Neural cell (in vitro differentiated cells): ENCODE data around the gene GSN. TPM values are rescaled to one million over a fixed set of nuclear protein-coding genes. Genes with fewer than 3 reads are reported as not detected.

Experiments
- H2AFZ ChIP-seq: fragments of 200-600, 300-800 bp; sonication (generic), shearing (Covaris generic); 2 replicates; pipeline ENCODE4 v1.6.0; 2014; ENCODE audit warnings: low read depth, mild to moderate bottlenecking, antibody characterized with exemption, low read length, moderate library complexity
- H3F3A ChIP-seq: fragments of 200-600 bp; shearing (Covaris generic); 2 replicates; pipeline ENCODE4 v1.6.1; 2016; ENCODE audit warnings: mild to moderate bottlenecking, moderate library complexity, mixed read lengths, antibody characterized with exemption, low read length; ENCODE audit not compliant: insufficient read depth, poor library complexity, severe bottlenecking
- H3K27ac ChIP-seq: fragments of 200-600, 300-800 bp; sonication (generic), shearing (Covaris generic); 2 replicates; pipeline ENCODE4 v1.5.1; 2014; ENCODE audit warnings: mild to moderate bottlenecking, low read length, moderate library complexity
- H3K27me3 ChIP-seq: fragments of 300-800, 200-600 bp; sonication (generic), shearing (Covaris generic); 2 replicates; pipeline ENCODE4 v1.6.0; 2014; ENCODE audit warnings: mild to moderate bottlenecking, low read depth, low read length, moderate library complexity; ENCODE audit not compliant: insufficient read depth
- H3K36me3 ChIP-seq: fragments of 300-800, 200-600 bp; sonication (generic), shearing (Covaris generic); 2 replicates; pipeline ENCODE4 v1.5.1; 2014; ENCODE audit warnings: mild to moderate bottlenecking, antibody characterized with exemption, low read length, moderate library complexity; ENCODE audit not compliant: insufficient read depth
- H3K4me2 ChIP-seq: fragments of 300-800, 200-600 bp; sonication (generic), shearing (Covaris generic); 2 replicates; pipeline ENCODE4 v1.6.0; 2014; ENCODE audit warnings: mild to moderate bottlenecking, low read length
- H3K4me3 ChIP-seq: fragments of 300-800, 200-600 bp; sonication (generic), shearing (Covaris generic); 2 replicates; pipeline ENCODE4 v1.5.1; 2014; ENCODE audit warnings: mild to moderate bottlenecking, low read length, moderate library complexity
- H3K79me2 ChIP-seq: fragments of 200-600 bp; shearing (Covaris generic); replicated peaks from 2 replicates; pipeline ENCODE4 v1.6.0; 2014; ENCODE audit warnings: mild to moderate bottlenecking, low read length, moderate library complexity; ENCODE audit not compliant: insufficient read depth
- H3K9ac ChIP-seq: fragments of 300-800, 200-600 bp; sonication (generic), shearing (Covaris generic); 2 replicates; pipeline ENCODE4 v1.6.1; 2016; ENCODE audit warnings: mild to moderate bottlenecking, low read length, mixed read lengths
- H3K9me2 ChIP-seq: fragments of 200-600 bp; shearing (Covaris generic); 2 replicates; pipeline ENCODE4 v1.6.1; 2016; ENCODE audit warnings: mild to moderate bottlenecking, low read length, mixed read lengths; ENCODE audit not compliant: insufficient read depth
- H3K9me3 ChIP-seq: fragments of 200-600, 300-800 bp; sonication (generic), shearing (Covaris generic); 2 replicates; pipeline ENCODE4 v1.6.1; 2016; ENCODE audit warnings: mild to moderate bottlenecking, mixed run types, low read length, moderate library complexity, mixed read lengths
- H4K20me1 ChIP-seq: fragments of 200-600 bp; shearing (Covaris generic); 2 replicates; pipeline ENCODE4 v1.6.1; 2016; ENCODE audit warnings: mild to moderate bottlenecking, mixed run types; ENCODE audit not compliant: insufficient read depth
- CTCF ChIP-seq: fragments of 450-650 bp; IDR thresholded peaks from 2 replicates; pipeline ENCODE4 v1.5.1; 2014; ENCODE audit warnings: antibody characterized with exemption, mild to moderate bottlenecking, moderate library complexity; ENCODE audit not compliant: poor library complexity, severe bottlenecking
- EP300 ChIP-seq: fragments of 450-650 bp; conservative IDR thresholded peaks from 2 replicates; pipeline ENCODE4 v1.6.1; 2014; ENCODE audit warnings: antibody characterized with exemption, mild to moderate bottlenecking, moderate library complexity; ENCODE audit not compliant: poor library complexity, severe bottlenecking
- EZH2 ChIP-seq: fragments of 200-600, 300-800 bp; shearing (Covaris generic), sonication (generic); IDR thresholded peaks from 2 replicates; pipeline ENCODE4 v1.6.1; 2014; ENCODE audit warnings: antibody characterized with exemption, low read length, borderline replicate concordance, mild to moderate bottlenecking; ENCODE audit not compliant: insufficient read depth, poor library complexity, severe bottlenecking
- MXI1 ChIP-seq: fragments of 450-650 bp; conservative IDR thresholded peaks from 2 replicates; pipeline ENCODE4 v1.6.1; 2014; ENCODE audit warnings: antibody characterized with exemption, mild to moderate bottlenecking; ENCODE audit not compliant: poor library complexity, severe bottlenecking
- POLR2AphosphoS5 ChIP-seq: IDR thresholded peaks from 2 replicates; pipeline ENCODE4 v1.6.1; 2012
- RAD21 ChIP-seq: fragments of 450-650 bp; conservative IDR thresholded peaks from 2 replicates; pipeline ENCODE4 v1.6.1; 2014; ENCODE audit warnings: antibody characterized with exemption, mild to moderate bottlenecking, moderate library complexity
- SMC3 ChIP-seq: fragments of 450-650 bp; conservative IDR thresholded peaks from 2 replicates; pipeline ENCODE4 v1.6.1; 2014; ENCODE audit warnings: antibody characterized with exemption, mild to moderate bottlenecking, moderate library complexity; ENCODE audit not compliant: poor library complexity
- TAF1 ChIP-seq: IDR thresholded peaks from 2 replicates; pipeline ENCODE4 v1.6.1; 2012; ENCODE audit warnings: low read depth
- polyA plus RNA-seq: library from polyadenylated mRNA; depleted of rRNA; stranded (reverse); fragments of >200 nt; gene quantifications from 2 replicates; pipeline ENCODE4 v1.2.3, GENCODE V29; 2014
- TF ChIP-seq, protein P1 (sequence below): IDR thresholded peaks from 2 replicates; pipeline ENCODE4 v1.6.1; 2012; ENCODE audit warnings: borderline replicate concordance

GSN gene
- polyA plus RNA-seq, 1 donor from 2014 or later: 2.4 TPM

DNA sequence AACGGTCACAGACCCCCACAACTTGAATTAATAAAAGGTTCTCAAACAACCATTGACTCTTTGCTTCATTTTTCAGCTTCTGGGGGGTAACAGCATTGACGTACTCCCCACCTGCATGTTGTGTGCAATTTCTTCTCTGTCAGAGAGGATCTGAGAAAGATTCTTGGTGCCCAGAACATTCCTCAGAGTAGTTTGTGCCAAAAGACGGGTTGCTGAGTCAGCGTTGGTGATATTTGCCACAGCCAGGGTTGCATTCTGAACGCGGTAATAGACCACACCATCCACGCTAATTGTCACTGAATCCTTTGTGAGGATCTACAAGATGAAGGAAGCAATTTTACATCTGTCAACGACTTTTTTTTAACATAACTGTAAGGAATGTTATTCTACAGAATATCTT lies 81.0 kb downstream of the GSN start:
- Histone ChIP-seq H2AFZ (no peak overlapping the region), H3K9ac (no peak overlapping the region), H3K36me3 (no peaks in the 10 kb centered on the region), H4K20me1 (no peaks in the 10 kb centered on the region), H3K79me2 (no peaks in the 10 kb centered on the region), H3F3A (no peaks in the 10 kb centered on the region), H3K9me2 (no peaks in the 10 kb centered on the region), H3K9me3 (no peaks in the 10 kb centered on the region), H3K27me3 (no peaks in the 10 kb centered on the region), H3K4me2 (no peak overlapping the region), H3K27ac (no peak overlapping the region), H3K4me3 (no peak overlapping the region)
- TF ChIP-seq CTCF (no peak), TAF1 (no peak), POLR2AphosphoS5 (no peak), EZH2 (no peak), SMC3 (no peak), MXI1 (no peak), RAD21 (no peak), EP300 (no peak)
- TF ChIP-seq, protein P1, sequence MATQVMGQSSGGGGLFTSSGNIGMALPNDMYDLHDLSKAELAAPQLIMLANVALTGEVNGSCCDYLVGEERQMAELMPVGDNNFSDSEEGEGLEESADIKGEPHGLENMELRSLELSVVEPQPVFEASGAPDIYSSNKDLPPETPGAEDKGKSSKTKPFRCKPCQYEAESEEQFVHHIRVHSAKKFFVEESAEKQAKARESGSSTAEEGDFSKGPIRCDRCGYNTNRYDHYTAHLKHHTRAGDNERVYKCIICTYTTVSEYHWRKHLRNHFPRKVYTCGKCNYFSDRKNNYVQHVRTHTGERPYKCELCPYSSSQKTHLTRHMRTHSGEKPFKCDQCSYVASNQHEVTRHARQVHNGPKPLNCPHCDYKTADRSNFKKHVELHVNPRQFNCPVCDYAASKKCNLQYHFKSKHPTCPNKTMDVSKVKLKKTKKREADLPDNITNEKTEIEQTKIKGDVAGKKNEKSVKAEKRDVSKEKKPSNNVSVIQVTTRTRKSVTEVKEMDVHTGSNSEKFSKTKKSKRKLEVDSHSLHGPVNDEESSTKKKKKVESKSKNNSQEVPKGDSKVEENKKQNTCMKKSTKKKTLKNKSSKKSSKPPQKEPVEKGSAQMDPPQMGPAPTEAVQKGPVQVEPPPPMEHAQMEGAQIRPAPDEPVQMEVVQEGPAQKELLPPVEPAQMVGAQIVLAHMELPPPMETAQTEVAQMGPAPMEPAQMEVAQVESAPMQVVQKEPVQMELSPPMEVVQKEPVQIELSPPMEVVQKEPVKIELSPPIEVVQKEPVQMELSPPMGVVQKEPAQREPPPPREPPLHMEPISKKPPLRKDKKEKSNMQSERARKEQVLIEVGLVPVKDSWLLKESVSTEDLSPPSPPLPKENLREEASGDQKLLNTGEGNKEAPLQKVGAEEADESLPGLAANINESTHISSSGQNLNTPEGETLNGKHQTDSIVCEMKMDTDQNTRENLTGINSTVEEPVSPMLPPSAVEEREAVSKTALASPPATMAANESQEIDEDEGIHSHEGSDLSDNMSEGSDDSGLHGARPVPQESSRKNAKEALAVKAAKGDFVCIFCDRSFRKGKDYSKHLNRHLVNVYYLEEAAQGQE: no peak

- H3F3A ChIP-seq: no peaks in the 10 kb centered on the region
- no peaks in the 10 kb centered on the region for H4K20me1 ChIP-seq
- H2AFZ ChIP-seq: no peak overlapping the region
- H3K4me2 ChIP-seq: no peak overlapping the region
- H3K9ac ChIP-seq: no peak overlapping the region
- no peaks in the 10 kb centered on the region for H3K9me2 ChIP-seq
- H3K4me3 ChIP-seq: no peak overlapping the region
- H3K36me3 ChIP-seq: no peaks in the 10 kb centered on the region
- H3K79me2 ChIP-seq: no peaks in the 10 kb centered on the region
- H3K27ac ChIP-seq: no peak overlapping the region
- no peaks in the 10 kb centered on the region for H3K27me3 ChIP-seq
- H3K9me3 ChIP-seq: no peaks in the 10 kb centered on the region
- TF ChIP-seq EZH2 (no peak), POLR2AphosphoS5 (no peak), SMC3 (no peak)
These were observed 82.1 kb downstream of the GSN start for GRCh38 chr9:121350036-121350435.

DNA sequence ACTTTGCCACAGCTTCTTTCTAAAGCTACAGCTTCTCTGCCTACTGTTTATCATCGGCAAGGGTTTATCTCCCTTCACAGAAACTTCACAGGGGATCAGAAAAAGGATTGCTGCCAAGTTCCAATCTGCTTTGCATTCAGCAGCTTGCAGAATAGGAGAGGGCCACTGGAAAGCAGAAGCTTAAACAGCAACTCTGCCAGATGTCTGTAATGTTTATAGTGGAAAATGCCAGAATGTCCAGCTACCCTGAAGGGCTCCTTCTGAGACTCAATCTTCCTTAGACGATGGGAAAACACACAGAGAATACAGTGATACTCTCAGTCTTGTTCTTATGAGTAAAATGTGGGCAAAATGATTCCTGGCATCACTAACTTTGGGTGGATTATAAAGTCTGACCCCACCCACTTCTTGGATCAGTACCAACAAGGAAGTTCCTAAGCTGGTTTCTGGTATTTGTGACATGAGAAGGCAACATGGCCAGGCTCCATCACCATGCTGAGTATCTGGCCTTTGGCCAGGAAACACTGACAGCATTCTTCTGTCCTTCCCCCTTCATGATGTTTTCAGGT lies 83.1 kb downstream of the GSN start:
- no peak overlapping the region for H3K27ac ChIP-seq
- H2AFZ ChIP-seq: no peak overlapping the region
- no peaks in the 10 kb centered on the region for H3K27me3 ChIP-seq
- H3K9me2 ChIP-seq: no peaks in the 10 kb centered on the region
- H3K4me3 ChIP-seq: no peak overlapping the region
- H3F3A ChIP-seq: no peaks in the 10 kb centered on the region
- no peak for TF ChIP-seq SMC3
- TF ChIP-seq EP300: no peak
- TF ChIP-seq MXI1: no peak
- TF ChIP-seq RAD21: no peak
- TF ChIP-seq TAF1: no peak
- TF ChIP-seq EZH2: no peak
- TF ChIP-seq, protein P1: no peak
- no peak for TF ChIP-seq POLR2AphosphoS5
- no peak for TF ChIP-seq CTCF
- no peaks in the 10 kb centered on the region for H3K79me2 ChIP-seq
- no peaks in the 10 kb centered on the region for H4K20me1 ChIP-seq
- no peak overlapping the region for H3K9ac ChIP-seq
- H3K36me3 ChIP-seq: no peaks in the 10 kb centered on the region
- no peak overlapping the region for H3K4me2 ChIP-seq
- H3K9me3 ChIP-seq: no peaks in the 10 kb centered on the region
